ENCODE results near the gene UPK3A.
"Not testable (repeated sequence)": the region's sequence is repeated elsewhere in the genome, so short reads cannot be mapped to it uniquely, and the experiment has no call there.

UPK3A gene

GRCh38 chr22:45310331-45310976 lies 25.7 kb downstream of the UPK3A start:
- DNase-seq: no peak

- no peak for DNase-seq
Measured at GRCh38 chr22:45310977-45311531, 26.3 kb downstream of the UPK3A start.

GRCh38 chr22:45312415-45312814 lies 27.7 kb downstream of the UPK3A start:
- no peak for DNase-seq

GRCh38 chr22:45312856-45313255 lies 28.1 kb downstream of the UPK3A start:
- no peak for DNase-seq

GRCh38 chr22:45314054-45314721 lies 29.4 kb downstream of the UPK3A start:
- DNase-seq: no peak

- DNase-seq: no peak
Measured at GRCh38 chr22:45314786-45315185, 30.0 kb downstream of the UPK3A start.

GRCh38 chr22:45316796-45317526 lies 32.2 kb downstream of the UPK3A start:
- no peak for DNase-seq

GRCh38 chr22:45317551-45318167 lies 32.9 kb downstream of the UPK3A start:
- no peak for DNase-seq

GRCh38 chr22:45318168-45318557 lies 33.4 kb downstream of the UPK3A start:
- DNase-seq: peak; percentile 64

- DNase-seq: no peak
Measured at GRCh38 chr22:45318558-45319323, 34.0 kb downstream of the UPK3A start.

GRCh38 chr22:45319324-45319685 lies 34.6 kb downstream of the UPK3A start:
- DNase-seq: no peak

- DNase-seq: no peak
Measured at GRCh38 chr22:45320357-45320976, 35.7 kb downstream of the UPK3A start.

GRCh38 chr22:45321827-45322226 lies 37.1 kb downstream of the UPK3A start:
- DNase-seq: no peak

GRCh38 chr22:45322873-45323525 lies 38.2 kb downstream of the UPK3A start:
- DNase-seq: no peak

- no peak for DNase-seq
Measured at GRCh38 chr22:45323695-45324094, 38.9 kb downstream of the UPK3A start.

GRCh38 chr22:45324311-45324711 lies 39.6 kb downstream of the UPK3A start:
- DNase-seq: no peak

- DNase-seq: not testable (repeated sequence)
Measured at GRCh38 chr22:45328261-45328660, 43.5 kb downstream of the UPK3A start.

- DNase-seq: no peak
Measured at GRCh38 chr22:45328822-45329529, 44.2 kb downstream of the UPK3A start.

GRCh38 chr22:45329530-45329936 lies 44.8 kb downstream of the UPK3A start:
- DNase-seq: no peak

GRCh38 chr22:45330548-45330947 lies 45.8 kb downstream of the UPK3A start:
- no peak for DNase-seq

GRCh38 chr22:45331486-45331885 lies 46.7 kb downstream of the UPK3A start:
- no peak for DNase-seq

All from DMS79 treated with DMSO at 0.1 percent for 48 hours (cell line).